OCI-LY7 (cell line): ENCODE data around the gene ELOVL5. TPM values are rescaled to one million over a fixed set of nuclear protein-coding genes. Genes with fewer than 3 reads are reported as not detected.
A peak's percentile ranks its signal among the peaks of the same experiment; 100 is the strongest.

Source experiments
- Bru-seq: library from RNA; stranded (reverse); fragments of 400-500 nt; gene quantifications from one replicate; lab custom pipeline; 2021; lab: Mats Ljungman, UMichigan
- BruChase-seq, 2 experiments: library from RNA; stranded (reverse); fragments of 400-500 nt; gene quantifications; one replicate each; lab custom pipeline; 2021; lab: Mats Ljungman, UMichigan
- BruUV-seq: library from RNA; stranded (reverse); fragments of 400-500 nt; replicated peaks from 2 replicates; lab custom pipeline; 2021; lab: Mats Ljungman, UMichigan
- CTCF ChIA-PET: fragments of 300-600 bp; sonication (Branson Sonifier 250); formaldehyde crosslinking; loops from one replicate; lab custom pipeline; 2022; ENCODE audit warnings: antibody characterized with exemption; ENCODE audit not compliant: unreplicated experiment; lab: Charles Lee
- POLR2A ChIA-PET: fragments of 300-600 bp; sonication (Branson Sonifier 250); formaldehyde crosslinking; loops from one replicate; lab custom pipeline; 2022; ENCODE audit warnings: antibody characterized with exemption; lab: Charles Lee
- DNase-seq: peaks from one replicate; pipeline ENCODE4 v3.0.0-alpha.2; 2015; ENCODE audit warnings: low spot score
- H2AFZ ChIP-seq: fragments of 200-600 bp; sonication (generic), shearing (Covaris generic); 2 replicates; pipeline ENCODE4 v1.6.1; 2014; ENCODE audit warnings: mild to moderate bottlenecking, antibody characterized with exemption, low read length, moderate library complexity
- H3K27ac ChIP-seq: fragments of 200-600 bp; sonication (generic); 2 replicates; pipeline ENCODE4 v1.5.1; 2014; ENCODE audit warnings: mixed run types, low read depth, mild to moderate bottlenecking, moderate library complexity, low read length, inconsistent platforms; ENCODE audit not compliant: poor library complexity, severe bottlenecking
- H3K36me3 ChIP-seq: fragments of 200-600 bp; sonication (generic); 2 replicates; pipeline ENCODE4 v1.6.1; 2014; ENCODE audit warnings: mild to moderate bottlenecking, antibody characterized with exemption, low read length, moderate library complexity, mixed read lengths; ENCODE audit not compliant: insufficient read depth
- H3K4me1 ChIP-seq: fragments of 200-600 bp; sonication (generic); 2 replicates; pipeline ENCODE4 v1.5.1; 2014; ENCODE audit warnings: mild to moderate bottlenecking, low read length; ENCODE audit not compliant: insufficient read depth, poor library complexity, severe bottlenecking
- H3K4me2 ChIP-seq: fragments of 200-600 bp; sonication (generic); 2 replicates; pipeline ENCODE4 v1.6.1; 2014; ENCODE audit warnings: mild to moderate bottlenecking, low read length
- H3K4me3 ChIP-seq: fragments of 200-600 bp; sonication (generic); 2 replicates; pipeline ENCODE4 v1.5.1; 2014; ENCODE audit warnings: mild to moderate bottlenecking, low read depth, low read length; ENCODE audit not compliant: poor library complexity, severe bottlenecking
- H3K79me2 ChIP-seq: fragments of 200-600 bp; sonication (generic); 2 replicates; pipeline ENCODE4 v1.6.1; 2016; ENCODE audit warnings: low read depth, mild to moderate bottlenecking, low read length, moderate library complexity, mixed read lengths; ENCODE audit not compliant: insufficient read depth
- H3K9me2 ChIP-seq: fragments of 200-600 bp; sonication (generic); 2 replicates; pipeline ENCODE4 v1.6.1; 2016; ENCODE audit warnings: mild to moderate bottlenecking, low read length, mixed read lengths; ENCODE audit not compliant: insufficient read depth
- H3K9me3 ChIP-seq: fragments of 200-600 bp; sonication (generic); 2 replicates; pipeline ENCODE4 v1.6.1; 2014; ENCODE audit warnings: mild to moderate bottlenecking, mixed run types, low read length, mixed read lengths
- H4K20me1 ChIP-seq: fragments of 200-600 bp; sonication (generic); 2 replicates; pipeline ENCODE4 v1.6.1; 2014; ENCODE audit warnings: mild to moderate bottlenecking, antibody characterized with exemption, low read length, moderate library complexity, mixed read lengths; ENCODE audit not compliant: insufficient read depth
- EZH2phosphoT487 ChIP-seq: fragments of 200-600 bp; sonication (generic); IDR thresholded peaks from 2 replicates; pipeline ENCODE4 v1.6.1; 2018; ENCODE audit warnings: low read depth, borderline replicate concordance, mild to moderate bottlenecking, mixed run types, antibody characterized with exemption, low read length, moderate library complexity, mixed read lengths
- intact Hi-C: fragments of 100-400 bp; cut with micrococcal nuclease; formaldehyde crosslinking; loops from one replicate; pipeline ENCODE4 v1.10.0; 2022; ENCODE audit not compliant: unreplicated experiment
- long read RNA-seq: library from polyadenylated mRNA; stranded (forward); transcript quantifications from one replicate; pipeline ENCODE4 v2.0.0, GENCODE V29; 2022
- total RNA-seq, 2 experiments: library from RNA; depleted of rRNA in 1 of 2; stranded (reverse); fragments of >200 nt in 1 of 2; shearing (Covaris generic) in 1 of 2; gene quantifications; 2 replicates each; pipeline ENCODE4 v1.2.3, GENCODE V29; 2014 to 2022
- TF ChIP-seq, protein P1 (sequence below): fragments of 200-600 bp; sonication (generic); conservative IDR thresholded peaks from 2 replicates; pipeline ENCODE4 v1.5.1; 2014; ENCODE audit warnings: mild to moderate bottlenecking, antibody characterized with exemption, low read length, moderate library complexity, mixed read lengths

The ELOVL5 gene, protein sequence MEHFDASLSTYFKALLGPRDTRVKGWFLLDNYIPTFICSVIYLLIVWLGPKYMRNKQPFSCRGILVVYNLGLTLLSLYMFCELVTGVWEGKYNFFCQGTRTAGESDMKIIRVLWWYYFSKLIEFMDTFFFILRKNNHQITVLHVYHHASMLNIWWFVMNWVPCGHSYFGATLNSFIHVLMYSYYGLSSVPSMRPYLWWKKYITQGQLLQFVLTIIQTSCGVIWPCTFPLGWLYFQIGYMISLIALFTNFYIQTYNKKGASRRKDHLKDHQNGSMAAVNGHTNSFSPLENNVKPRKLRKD
- total RNA-seq (2014; rRNA removed; shearing (Covaris generic)): 65.4 and 66.8 TPM in 2 replicates
- 97.1 and 107 TPM in 2 replicates for total RNA-seq (2022)
- Bru-seq, nascent RNA: percentile 94 among the genes with signal in this experiment
- BruChase-seq, experiment 1, labeled RNA remaining after a 6-hour chase: percentile 93 among the genes with signal in this experiment
- percentile 92 among the genes with signal in this experiment for BruChase-seq, experiment 2, labeled RNA remaining after a 2-hour chase
- long read RNA-seq, transcript ELOVL5-201 (8 exons, 2,827 nt): major isoform, 72 of 141 reads
- long read RNA-seq, partial matches to known transcripts: 47 of 141 reads
- long read RNA-seq, other reads (novel, unspliced or antisense): 19 of 141 reads

DNA sequence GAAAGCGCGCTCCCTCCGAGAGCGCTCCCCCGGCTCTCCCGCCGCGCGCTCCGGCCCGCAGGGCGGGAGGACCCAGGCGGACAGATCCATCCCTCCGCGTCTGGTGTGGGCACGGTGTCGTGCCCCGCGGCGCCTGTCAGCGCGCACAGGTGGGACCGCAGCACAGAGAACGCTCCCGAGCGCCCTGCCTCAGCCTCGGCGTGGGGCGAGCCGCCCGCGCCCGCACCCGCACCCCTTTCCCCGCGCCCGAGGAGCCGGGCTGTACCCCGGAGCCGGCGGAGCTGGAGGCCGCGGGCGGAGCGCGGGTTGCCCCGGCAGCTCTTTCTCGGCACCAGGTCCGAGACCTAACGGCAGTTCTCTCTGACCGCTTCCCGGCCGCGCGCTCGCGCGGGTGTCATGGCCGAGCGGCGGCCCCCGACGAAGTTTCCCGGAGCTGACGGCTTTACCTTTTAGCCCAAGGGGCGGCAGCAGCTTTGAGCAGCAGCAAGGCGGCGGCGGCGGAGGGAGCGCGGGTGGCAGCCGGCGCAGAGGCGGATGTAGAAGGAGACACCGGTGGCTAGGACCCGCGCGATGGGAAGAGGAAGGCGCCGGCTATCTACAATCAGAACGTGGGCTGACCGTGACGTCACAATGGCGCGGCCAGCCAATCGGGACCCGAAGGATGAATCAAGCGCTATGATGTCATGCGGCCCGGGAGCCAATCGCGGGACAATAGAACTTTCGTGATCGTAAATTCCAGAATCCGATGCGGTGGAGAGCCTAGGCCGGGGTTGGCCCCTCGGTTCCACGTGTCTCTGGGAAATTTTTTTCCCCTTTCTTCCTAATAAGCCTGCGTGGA is at the start of gene ELOVL5:
TSS of gene ELOVL5 (minus strand) at position 580 of the 838 bp plus-strand sequence. CDS start 53,251 bp downstream, outside the sequence.
- H3K9me3 ChIP-seq: no peaks in the 10 kb centered on the region
- ChIA-PET POLR2A (interaction anchor here (0.8 to 3.0 kb wide), 6 partner anchors 9 to 111 kb away, joined by 3 to 27 read pairs (median 7); no protein-coding TSS in a partner anchor), CTCF (interaction anchor here (1.2 to 1.3 kb wide), 2 partner anchors 11 to 63 kb away, joined by 5 read pairs; no protein-coding TSS in a partner anchor)
- H3K36me3 ChIP-seq: peaks cover 34% of the 10 kb centered on the region
- H3K4me3 ChIP-seq: peak within 1 kb of the TSS; percentile 88
- peak within 1 kb of the TSS; percentile 87 for H3K27ac ChIP-seq
- peak within 1 kb of the TSS; percentile 85 for H3K4me2 ChIP-seq
- intact Hi-C loops: loop anchor here (1.0 to 5.0 kb wide), 4 partner anchors 56 to 176 kb away; no protein-coding TSS in a partner anchor
- peak within 1 kb of the TSS; percentile 97 for H2AFZ ChIP-seq
- BruUV-seq: no TSS peak
- peaks cover 34% of the 10 kb centered on the region for H4K20me1 ChIP-seq
- TF ChIP-seq EZH2phosphoT487: no peak
- TF ChIP-seq, protein P1, sequence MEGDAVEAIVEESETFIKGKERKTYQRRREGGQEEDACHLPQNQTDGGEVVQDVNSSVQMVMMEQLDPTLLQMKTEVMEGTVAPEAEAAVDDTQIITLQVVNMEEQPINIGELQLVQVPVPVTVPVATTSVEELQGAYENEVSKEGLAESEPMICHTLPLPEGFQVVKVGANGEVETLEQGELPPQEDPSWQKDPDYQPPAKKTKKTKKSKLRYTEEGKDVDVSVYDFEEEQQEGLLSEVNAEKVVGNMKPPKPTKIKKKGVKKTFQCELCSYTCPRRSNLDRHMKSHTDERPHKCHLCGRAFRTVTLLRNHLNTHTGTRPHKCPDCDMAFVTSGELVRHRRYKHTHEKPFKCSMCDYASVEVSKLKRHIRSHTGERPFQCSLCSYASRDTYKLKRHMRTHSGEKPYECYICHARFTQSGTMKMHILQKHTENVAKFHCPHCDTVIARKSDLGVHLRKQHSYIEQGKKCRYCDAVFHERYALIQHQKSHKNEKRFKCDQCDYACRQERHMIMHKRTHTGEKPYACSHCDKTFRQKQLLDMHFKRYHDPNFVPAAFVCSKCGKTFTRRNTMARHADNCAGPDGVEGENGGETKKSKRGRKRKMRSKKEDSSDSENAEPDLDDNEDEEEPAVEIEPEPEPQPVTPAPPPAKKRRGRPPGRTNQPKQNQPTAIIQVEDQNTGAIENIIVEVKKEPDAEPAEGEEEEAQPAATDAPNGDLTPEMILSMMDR: 0 out of 2 replicates have a peak, but pooled peaks have one; percentile 25
- peak; percentile 96 for DNase-seq
- H3K4me1 ChIP-seq: peaks cover 37% of the 10 kb centered on the region
- no peaks in the 10 kb centered on the region for H3K9me2 ChIP-seq
- peaks cover 55% of the 10 kb centered on the region for H3K79me2 ChIP-seq

DNA sequence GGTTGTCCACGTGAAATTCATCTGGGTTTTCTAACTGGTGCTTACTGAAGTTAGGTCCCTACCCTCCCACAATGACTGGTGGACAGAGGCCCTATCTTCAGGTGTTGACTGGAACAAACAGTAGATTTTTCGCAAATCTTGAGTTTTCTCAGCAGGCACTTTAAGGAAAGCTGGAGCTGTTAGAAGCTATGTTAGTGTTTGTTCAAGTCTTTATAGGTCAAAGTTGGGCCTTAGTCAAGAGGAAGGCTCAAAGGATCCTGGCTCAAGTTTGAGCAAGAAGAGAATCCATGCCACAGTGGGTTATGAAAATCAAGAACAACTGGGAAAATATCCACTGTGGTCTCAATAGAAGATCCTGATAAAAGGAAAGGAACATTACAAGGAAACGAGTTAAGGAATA is 48.5 kb upstream of the ELOVL5 start:
- no peaks in the 10 kb centered on the region for H3K79me2 ChIP-seq
- H3K9me3 ChIP-seq: no peaks in the 10 kb centered on the region
- intact Hi-C loops: no loop called here
- DNase-seq: no peak
- no peaks in the 10 kb centered on the region for H3K36me3 ChIP-seq
- BruUV-seq: no TSS peak
- no peak overlapping the region for H2AFZ ChIP-seq
- H3K27ac ChIP-seq: no peak overlapping the region
- POLR2A ChIA-PET: interaction anchor here (0.7 to 0.8 kb wide), 2 partner anchors 14 to 50 kb away, joined by 3 read pairs; no protein-coding TSS in a partner anchor
- H3K4me1 ChIP-seq: peaks cover under 1% of the 10 kb centered on the region
- no peak overlapping the region for H3K4me3 ChIP-seq
- H3K4me2 ChIP-seq: no peak overlapping the region
- CTCF ChIA-PET: no interaction called here
- no peaks in the 10 kb centered on the region for H3K9me2 ChIP-seq
- TF ChIP-seq EZH2phosphoT487: no peak
- TF ChIP-seq, protein P1: no peak
- H4K20me1 ChIP-seq: no peaks in the 10 kb centered on the region
